Type B pancreatic cell (in vitro differentiated cells): Measurements from ENCODE around the gene METTL3. TPM values are rescaled to one million over a fixed set of nuclear protein-coding genes. Genes with fewer than 3 reads are reported as not detected.
A peak's percentile ranks its signal among the peaks of the same experiment; 100 is the strongest.

Experiments used
- DNase-seq: peaks from one replicate; pipeline ENCODE4 v3.0.0; 2021; ENCODE audit warnings: mixed read lengths; ENCODE audit not compliant: unreplicated experiment; ENCODE audit errors: extremely low spot score
- H3K27ac Mint-ChIP-seq: 2 replicates; pipeline ENCODE4 v1.8.0; 2021; ENCODE audit warnings: mild to moderate bottlenecking, mixed read lengths
- H3K27me3 Mint-ChIP-seq: 2 replicates; pipeline ENCODE4 v1.8.0; 2021; ENCODE audit warnings: mixed read lengths
- H3K36me3 Mint-ChIP-seq: 2 replicates; pipeline ENCODE4 v1.8.0; 2021; ENCODE audit warnings: mixed read lengths
- H3K4me1 Mint-ChIP-seq: one replicate; pipeline ENCODE4 v1.8.0; 2021; ENCODE audit warnings: mixed read lengths; ENCODE audit not compliant: unreplicated experiment
- H3K4me3 Mint-ChIP-seq: 2 replicates; pipeline ENCODE4 v1.8.0; 2021; ENCODE audit warnings: mild to moderate bottlenecking, mixed read lengths
- H3K9me3 Mint-ChIP-seq: 2 replicates; pipeline ENCODE4 v1.8.0; 2021; ENCODE audit warnings: mixed read lengths
- total RNA-seq: library from RNA; stranded (reverse); gene quantifications from 2 replicates; pipeline ENCODE4 v1.2.1, GENCODE V29; 2021; ENCODE audit warnings: low replicate concordance
- TF ChIP-seq, protein P1 (sequence below): fragments of 200-600 bp; sonication (generic); conservative IDR thresholded peaks from 2 replicates; pipeline ENCODE4 v1.5.0; 2021; ENCODE audit warnings: antibody characterized with exemption, mild to moderate bottlenecking

METTL3 gene
- total RNA-seq, 1 donor from 2014 or later = 68.6 TPM

DNA sequence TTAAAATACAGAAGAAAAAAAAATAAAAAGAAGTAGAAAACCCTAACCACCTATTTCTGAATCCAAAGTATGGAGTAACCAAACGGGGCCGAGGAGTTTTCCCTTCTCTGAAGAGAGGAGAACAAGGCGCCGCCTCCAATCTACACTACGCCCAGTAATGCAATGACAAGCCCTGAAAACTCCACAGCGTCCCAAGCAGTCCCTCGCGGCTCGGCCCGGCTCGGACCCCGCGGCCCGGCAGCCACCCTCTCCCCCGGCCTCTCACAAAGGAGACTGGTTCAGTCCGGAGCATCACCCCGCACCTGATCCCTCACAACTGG is 55.6 kb downstream of the METTL3 start:
- Mint-ChIP-seq H3K27ac (peak overlapping the region; percentile 99), H3K9me3 (no peaks in the 10 kb centered on the region), H3K4me1 (peaks cover 15% of the 10 kb centered on the region), H3K4me3 (peak overlapping the region; percentile 98), H3K36me3 (peaks cover 16% of the 10 kb centered on the region), H3K27me3 (no peaks in the 10 kb centered on the region)
- no peak for DNase-seq
- TF ChIP-seq, protein P1, sequence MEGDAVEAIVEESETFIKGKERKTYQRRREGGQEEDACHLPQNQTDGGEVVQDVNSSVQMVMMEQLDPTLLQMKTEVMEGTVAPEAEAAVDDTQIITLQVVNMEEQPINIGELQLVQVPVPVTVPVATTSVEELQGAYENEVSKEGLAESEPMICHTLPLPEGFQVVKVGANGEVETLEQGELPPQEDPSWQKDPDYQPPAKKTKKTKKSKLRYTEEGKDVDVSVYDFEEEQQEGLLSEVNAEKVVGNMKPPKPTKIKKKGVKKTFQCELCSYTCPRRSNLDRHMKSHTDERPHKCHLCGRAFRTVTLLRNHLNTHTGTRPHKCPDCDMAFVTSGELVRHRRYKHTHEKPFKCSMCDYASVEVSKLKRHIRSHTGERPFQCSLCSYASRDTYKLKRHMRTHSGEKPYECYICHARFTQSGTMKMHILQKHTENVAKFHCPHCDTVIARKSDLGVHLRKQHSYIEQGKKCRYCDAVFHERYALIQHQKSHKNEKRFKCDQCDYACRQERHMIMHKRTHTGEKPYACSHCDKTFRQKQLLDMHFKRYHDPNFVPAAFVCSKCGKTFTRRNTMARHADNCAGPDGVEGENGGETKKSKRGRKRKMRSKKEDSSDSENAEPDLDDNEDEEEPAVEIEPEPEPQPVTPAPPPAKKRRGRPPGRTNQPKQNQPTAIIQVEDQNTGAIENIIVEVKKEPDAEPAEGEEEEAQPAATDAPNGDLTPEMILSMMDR = no peak

DNA sequence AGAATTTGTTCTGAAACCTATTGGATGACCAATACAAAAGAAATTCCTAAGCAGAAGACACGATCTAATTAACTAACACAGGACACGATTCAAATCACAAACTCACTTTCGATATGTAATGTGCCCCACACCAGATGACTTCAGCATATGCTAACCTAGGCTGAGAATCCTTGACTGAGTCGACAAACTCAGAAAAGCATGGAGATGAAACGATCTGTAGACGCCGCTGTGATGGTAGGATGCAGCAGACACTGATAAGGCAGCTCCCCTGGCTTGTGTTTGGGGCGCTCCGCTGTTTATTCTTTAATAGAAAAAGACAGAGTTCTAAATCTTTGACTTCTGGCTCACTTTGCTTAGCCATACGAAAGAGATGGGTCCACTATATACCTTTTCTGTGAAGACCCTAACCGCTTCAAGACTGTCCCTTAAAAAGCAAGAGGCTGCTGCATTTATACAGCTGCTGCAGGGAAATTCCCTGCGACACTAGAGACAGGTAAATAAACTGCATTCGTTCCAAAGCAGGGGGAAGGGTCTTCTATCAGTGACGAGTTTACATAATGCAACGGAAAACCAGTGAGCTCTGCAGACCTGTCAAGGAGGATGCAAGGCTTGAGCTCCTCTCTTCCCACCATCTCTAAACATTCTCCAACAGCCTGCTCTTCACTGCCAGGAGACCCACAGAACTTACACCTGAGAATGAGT is 56.1 kb downstream of the METTL3 start:
- no peak for DNase-seq
- TF ChIP-seq, protein P1 = no peak
- Mint-ChIP-seq H3K36me3 (peaks cover 15% of the 10 kb centered on the region), H3K27me3 (no peaks in the 10 kb centered on the region), H3K4me3 (peak overlapping the region; percentile 98), H3K4me1 (peaks cover 15% of the 10 kb centered on the region), H3K27ac (peak overlapping the region; percentile 99), H3K9me3 (no peaks in the 10 kb centered on the region)

DNA sequence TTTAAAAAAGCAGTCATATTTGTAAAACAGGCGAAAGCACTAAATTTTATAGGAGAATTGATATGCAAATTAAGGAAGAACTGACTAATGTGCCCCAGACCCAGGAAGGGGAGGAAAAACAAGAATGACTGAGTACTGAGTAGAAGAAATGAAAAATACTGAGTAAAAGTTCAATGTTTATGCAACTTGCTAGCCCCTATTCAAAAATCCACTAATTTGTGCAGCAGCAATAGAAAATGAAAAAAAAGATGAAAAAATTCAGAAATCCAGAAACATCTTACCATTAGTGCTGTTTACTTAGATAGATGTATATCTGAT is 61.3 kb downstream of the METTL3 start:
- DNase-seq = no peak
- Mint-ChIP-seq H3K27me3 (no peaks in the 10 kb centered on the region), H3K4me3 (no peak overlapping the region), H3K27ac (no peak overlapping the region), H3K4me1 (peaks cover 17% of the 10 kb centered on the region), H3K9me3 (no peaks in the 10 kb centered on the region), H3K36me3 (peaks cover 9% of the 10 kb centered on the region)
- TF ChIP-seq, protein P1 = no peak

Other genes starting within 250 kb of the METTL3 start
- gene HNRNPC, start 241.9 kb downstream of the METTL3 start, total RNA-seq = 474 and 692 TPM in 2 replicates
- 0.19 and 0.63 TPM in 2 replicates for gene RPGRIP1, start 231.3 kb downstream of the METTL3 start, total RNA-seq
- 74.2 and 122 TPM in 2 replicates for gene SUPT16H, start 127.3 kb downstream of the METTL3 start, total RNA-seq
- 90.4 and 112 TPM in 2 replicates for gene CHD8, start 55.2 kb downstream of the METTL3 start, total RNA-seq
- gene RAB2B, start 34.4 kb downstream of the METTL3 start, total RNA-seq = 20.7 and 29.4 TPM in 2 replicates
- 73.8 and 75.4 TPM in 2 replicates for gene TOX4, start 34.1 kb downstream of the METTL3 start, total RNA-seq
- gene SALL2, start 15.0 kb upstream of the METTL3 start, total RNA-seq = 16.2 and 75.8 TPM in 2 replicates
- gene OR10G3, start 68.7 kb upstream of the METTL3 start, total RNA-seq = not detected in 2 replicates
- not detected in 2 replicates for gene OR10G2, start 123.6 kb upstream of the METTL3 start, total RNA-seq
- gene OR4E2, start 142.5 kb upstream of the METTL3 start, total RNA-seq = not detected in 2 replicates
- not detected in 2 replicates for gene OR4E1, start 162.5 kb upstream of the METTL3 start, total RNA-seq